HepG2 (cell line): ENCODE measurements around the gene FAM20A. TPM values are rescaled to one million over a fixed set of nuclear protein-coding genes. Genes with fewer than 3 reads are reported as not detected.

Experiments used
- EEA1 ChIP-seq: sonication (generic); formaldehyde crosslinking; IDR thresholded peaks from 2 replicates; pipeline ENCODE4 v1.5.1; 2020; ENCODE audit warnings: mild to moderate bottlenecking, missing genetic modification reagents, borderline replicate concordance
- NR2F1 ChIP-seq, 2 experiments: fragments of 450-650 bp in 1 of 2; formaldehyde crosslinking in 1 of 2; IDR thresholded peaks; 2 replicates each; pipeline versions ENCODE4 v1.5.0 to v1.6.1; 2016 to 2020; ENCODE audit warnings: mild to moderate bottlenecking in 1 of 2, missing compliant biosample characterization in 1 of 2, missing genetic modification reagents in 1 of 2, moderate library complexity in 1 of 2
- SNAI1 ChIP-seq: sonication (generic); formaldehyde crosslinking; IDR thresholded peaks from 2 replicates; pipeline ENCODE4 v1.5.0; 2020; ENCODE audit warnings: mild to moderate bottlenecking, missing genetic modification reagents, borderline replicate concordance
- ZNF12 ChIP-seq: sonication (generic); formaldehyde crosslinking; IDR thresholded peaks from 2 replicates; pipeline ENCODE4 v1.5.0; 2020; ENCODE audit warnings: missing genetic modification reagents
- ZNF263 ChIP-seq: sonication (generic); formaldehyde crosslinking; IDR thresholded peaks from 2 replicates; pipeline ENCODE4 v1.4.0; 2020; ENCODE audit warnings: missing genetic modification reagents
- ZNF496 ChIP-seq: sonication (generic); formaldehyde crosslinking; IDR thresholded peaks from 2 replicates; pipeline ENCODE4 v1.8.1; 2023; ENCODE audit warnings: mild to moderate bottlenecking, moderate library complexity, missing genetic modification reagents; ENCODE audit not compliant: insufficient replicate concordance
- ZNF562 ChIP-seq: sonication (generic); formaldehyde crosslinking; IDR thresholded peaks from 2 replicates; pipeline ENCODE4 v1.8.0; 2022; ENCODE audit warnings: missing genetic modification reagents, borderline replicate concordance
- ZNF660 ChIP-seq: sonication (generic); formaldehyde crosslinking; IDR thresholded peaks from 2 replicates; pipeline ENCODE4 v1.5.1; 2020; ENCODE audit warnings: mild to moderate bottlenecking, low read depth, missing genetic modification reagents, borderline replicate concordance
- polyA plus RNA-seq, 8 experiments: library from polyadenylated mRNA; depleted of rRNA in 3 of 8; stranded (reverse) in 7 of 8; unstranded in 1 of 8; fragments of >200 nt; fragmentation: Illumina TruSeq in 4 of 8; extraction: Trizol in 4 of 8; gene quantifications; 2 replicates each; pipeline versions ENCODE4 v1.2.1 to v1.2.3, GENCODE V29; 2011 to 2016; ENCODE audit warnings: low read depth in 4 of 8, missing spikeins in 1 of 8, mixed read lengths in 1 of 8; ENCODE audit not compliant: insufficient read depth in 1 of 8
- total RNA-seq, 5 experiments: library from RNA; depleted of rRNA; stranded (reverse); fragments of >200 nt; fragmentation: Illumina TruSeq; extraction: Trizol; gene quantifications; 2 replicates each; pipeline ENCODE4 v1.2.3, GENCODE V29; 2016; ENCODE audit warnings: low read depth in 1 of 5
- TF ChIP-seq, protein P1 (sequence below): sonication (generic); formaldehyde crosslinking; IDR thresholded peaks from 2 replicates; pipeline ENCODE4 v1.4.0; 2020; ENCODE audit warnings: missing genetic modification reagents, borderline replicate concordance
- TF ChIP-seq, protein P2 (sequence below): sonication (generic); formaldehyde crosslinking; IDR thresholded peaks from 2 replicates; pipeline ENCODE4 v1.4.0; 2020; ENCODE audit warnings: mild to moderate bottlenecking, missing genetic modification reagents, borderline replicate concordance
- TF ChIP-seq, protein P3 (sequence below): sonication (generic); formaldehyde crosslinking; IDR thresholded peaks from 2 replicates; pipeline ENCODE4 v1.8.1; 2023; ENCODE audit warnings: mild to moderate bottlenecking, missing genetic modification reagents
- TF ChIP-seq, protein P4 (sequence below): sonication (generic); formaldehyde crosslinking; IDR thresholded peaks from 2 replicates; pipeline ENCODE4 v1.5.0; 2020; ENCODE audit warnings: missing genetic modification reagents
- TF ChIP-seq, protein P5 (sequence below): sonication (generic); formaldehyde crosslinking; IDR thresholded peaks from 2 replicates; pipeline ENCODE4 v1.4.0; 2020; ENCODE audit warnings: missing genetic modification reagents, borderline replicate concordance

The FAM20A gene
- total and polyA plus RNA-seq, 2 of the 13 experiments (the other 11 are each of a cell fraction or from before 2014, with no cell fraction given), result 9.3 to 20.7 TPM

DNA sequence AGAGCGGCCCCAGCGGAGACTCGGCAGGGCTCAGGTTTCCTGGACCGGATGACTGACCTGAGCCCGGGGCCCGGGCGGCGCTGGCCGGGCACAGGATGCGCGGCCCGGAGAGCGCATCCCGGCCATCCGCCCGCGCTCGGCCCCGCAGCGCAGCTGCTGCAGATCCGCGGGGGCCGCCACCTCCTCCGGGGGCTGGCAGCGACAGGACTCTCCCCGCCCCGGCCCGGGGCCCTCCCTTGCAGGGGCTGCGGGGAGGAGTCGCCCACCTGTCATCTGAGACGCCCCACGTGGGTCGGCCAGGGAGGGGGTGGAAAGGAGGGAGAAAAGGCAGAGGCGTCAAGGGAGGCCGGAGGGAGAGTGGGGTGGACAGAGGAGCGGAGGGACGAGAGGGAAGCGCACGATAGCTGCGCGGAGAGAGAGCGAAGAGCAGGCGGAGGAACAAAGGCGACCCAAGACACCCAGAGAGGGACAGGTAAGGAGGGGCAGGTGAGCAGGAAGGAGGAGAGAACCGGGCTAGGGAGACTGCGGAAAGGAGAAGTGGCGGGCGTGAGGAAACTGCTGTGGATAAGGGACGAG lies 89.4 kb downstream of the FAM20A start (continued):
- TF ChIP-seq ZNF12 (CRISPR knock-in tag) (0 out of 2 replicates have a peak, but pooled peaks have one; percentile 4), NR2F1 (CRISPR knock-in tag; IDR thresholded peaks at IDR 0.05) (no peak), SNAI1 (CRISPR knock-in tag) (no peak), ZNF562 (CRISPR knock-in tag) (no peak; the same call in 1 of the 2 replicates), EEA1 (CRISPR knock-in tag) (peak; percentile 91; the same call in 1 of the 2 replicates), ZNF496 (CRISPR knock-in tag) (no peak), ZNF263 (CRISPR knock-in tag) (no peak; the same call in 1 of the 2 replicates), ZNF660 (CRISPR knock-in tag) (no peak)
- TF ChIP-seq, protein P1, sequence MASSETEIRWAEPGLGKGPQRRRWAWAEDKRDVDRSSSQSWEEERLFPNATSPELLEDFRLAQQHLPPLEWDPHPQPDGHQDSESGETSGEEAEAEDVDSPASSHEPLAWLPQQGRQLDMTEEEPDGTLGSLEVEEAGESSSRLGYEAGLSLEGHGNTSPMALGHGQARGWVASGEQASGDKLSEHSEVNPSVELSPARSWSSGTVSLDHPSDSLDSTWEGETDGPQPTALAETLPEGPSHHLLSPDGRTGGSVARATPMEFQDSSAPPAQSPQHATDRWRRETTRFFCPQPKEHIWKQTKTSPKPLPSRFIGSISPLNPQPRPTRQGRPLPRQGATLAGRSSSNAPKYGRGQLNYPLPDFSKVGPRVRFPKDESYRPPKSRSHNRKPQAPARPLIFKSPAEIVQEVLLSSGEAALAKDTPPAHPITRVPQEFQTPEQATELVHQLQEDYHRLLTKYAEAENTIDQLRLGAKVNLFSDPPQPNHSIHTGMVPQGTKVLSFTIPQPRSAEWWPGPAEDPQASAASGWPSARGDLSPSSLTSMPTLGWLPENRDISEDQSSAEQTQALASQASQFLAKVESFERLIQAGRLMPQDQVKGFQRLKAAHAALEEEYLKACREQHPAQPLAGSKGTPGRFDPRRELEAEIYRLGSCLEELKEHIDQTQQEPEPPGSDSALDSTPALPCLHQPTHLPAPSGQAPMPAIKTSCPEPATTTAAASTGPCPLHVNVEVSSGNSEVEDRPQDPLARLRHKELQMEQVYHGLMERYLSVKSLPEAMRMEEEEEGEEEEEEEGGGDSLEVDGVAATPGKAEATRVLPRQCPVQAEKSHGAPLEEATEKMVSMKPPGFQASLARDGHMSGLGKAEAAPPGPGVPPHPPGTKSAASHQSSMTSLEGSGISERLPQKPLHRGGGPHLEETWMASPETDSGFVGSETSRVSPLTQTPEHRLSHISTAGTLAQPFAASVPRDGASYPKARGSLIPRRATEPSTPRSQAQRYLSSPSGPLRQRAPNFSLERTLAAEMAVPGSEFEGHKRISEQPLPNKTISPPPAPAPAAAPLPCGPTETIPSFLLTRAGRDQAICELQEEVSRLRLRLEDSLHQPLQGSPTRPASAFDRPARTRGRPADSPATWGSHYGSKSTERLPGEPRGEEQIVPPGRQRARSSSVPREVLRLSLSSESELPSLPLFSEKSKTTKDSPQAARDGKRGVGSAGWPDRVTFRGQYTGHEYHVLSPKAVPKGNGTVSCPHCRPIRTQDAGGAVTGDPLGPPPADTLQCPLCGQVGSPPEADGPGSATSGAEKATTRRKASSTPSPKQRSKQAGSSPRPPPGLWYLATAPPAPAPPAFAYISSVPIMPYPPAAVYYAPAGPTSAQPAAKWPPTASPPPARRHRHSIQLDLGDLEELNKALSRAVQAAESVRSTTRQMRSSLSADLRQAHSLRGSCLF (CRISPR knock-in tag), result no peak
- TF ChIP-seq, protein P2, sequence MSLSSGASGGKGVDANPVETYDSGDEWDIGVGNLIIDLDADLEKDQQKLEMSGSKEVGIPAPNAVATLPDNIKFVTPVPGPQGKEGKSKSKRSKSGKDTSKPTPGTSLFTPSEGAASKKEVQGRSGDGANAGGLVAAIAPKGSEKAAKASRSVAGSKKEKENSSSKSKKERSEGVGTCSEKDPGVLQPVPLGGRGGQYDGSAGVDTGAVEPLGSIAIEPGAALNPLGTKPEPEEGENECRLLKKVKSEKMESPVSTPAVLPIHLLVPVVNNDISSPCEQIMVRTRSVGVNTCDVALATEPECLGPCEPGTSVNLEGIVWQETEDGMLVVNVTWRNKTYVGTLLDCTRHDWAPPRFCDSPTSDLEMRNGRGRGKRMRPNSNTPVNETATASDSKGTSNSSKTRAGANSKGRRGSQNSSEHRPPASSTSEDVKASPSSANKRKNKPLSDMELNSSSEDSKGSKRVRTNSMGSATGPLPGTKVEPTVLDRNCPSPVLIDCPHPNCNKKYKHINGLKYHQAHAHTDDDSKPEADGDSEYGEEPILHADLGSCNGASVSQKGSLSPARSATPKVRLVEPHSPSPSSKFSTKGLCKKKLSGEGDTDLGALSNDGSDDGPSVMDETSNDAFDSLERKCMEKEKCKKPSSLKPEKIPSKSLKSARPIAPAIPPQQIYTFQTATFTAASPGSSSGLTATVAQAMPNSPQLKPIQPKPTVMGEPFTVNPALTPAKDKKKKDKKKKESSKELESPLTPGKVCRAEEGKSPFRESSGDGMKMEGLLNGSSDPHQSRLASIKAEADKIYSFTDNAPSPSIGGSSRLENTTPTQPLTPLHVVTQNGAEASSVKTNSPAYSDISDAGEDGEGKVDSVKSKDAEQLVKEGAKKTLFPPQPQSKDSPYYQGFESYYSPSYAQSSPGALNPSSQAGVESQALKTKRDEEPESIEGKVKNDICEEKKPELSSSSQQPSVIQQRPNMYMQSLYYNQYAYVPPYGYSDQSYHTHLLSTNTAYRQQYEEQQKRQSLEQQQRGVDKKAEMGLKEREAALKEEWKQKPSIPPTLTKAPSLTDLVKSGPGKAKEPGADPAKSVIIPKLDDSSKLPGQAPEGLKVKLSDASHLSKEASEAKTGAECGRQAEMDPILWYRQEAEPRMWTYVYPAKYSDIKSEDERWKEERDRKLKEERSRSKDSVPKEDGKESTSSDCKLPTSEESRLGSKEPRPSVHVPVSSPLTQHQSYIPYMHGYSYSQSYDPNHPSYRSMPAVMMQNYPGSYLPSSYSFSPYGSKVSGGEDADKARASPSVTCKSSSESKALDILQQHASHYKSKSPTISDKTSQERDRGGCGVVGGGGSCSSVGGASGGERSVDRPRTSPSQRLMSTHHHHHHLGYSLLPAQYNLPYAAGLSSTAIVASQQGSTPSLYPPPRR (CRISPR knock-in tag), result peak; percentile 29; the same call in 1 of the 2 replicates
- TF ChIP-seq, protein P3, sequence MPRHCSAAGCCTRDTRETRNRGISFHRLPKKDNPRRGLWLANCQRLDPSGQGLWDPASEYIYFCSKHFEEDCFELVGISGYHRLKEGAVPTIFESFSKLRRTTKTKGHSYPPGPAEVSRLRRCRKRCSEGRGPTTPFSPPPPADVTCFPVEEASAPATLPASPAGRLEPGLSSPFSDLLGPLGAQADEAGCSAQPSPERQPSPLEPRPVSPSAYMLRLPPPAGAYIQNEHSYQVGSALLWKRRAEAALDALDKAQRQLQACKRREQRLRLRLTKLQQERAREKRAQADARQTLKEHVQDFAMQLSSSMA, result peak; percentile 8; the same call in 1 of the 2 replicates
- TF ChIP-seq, protein P4, sequence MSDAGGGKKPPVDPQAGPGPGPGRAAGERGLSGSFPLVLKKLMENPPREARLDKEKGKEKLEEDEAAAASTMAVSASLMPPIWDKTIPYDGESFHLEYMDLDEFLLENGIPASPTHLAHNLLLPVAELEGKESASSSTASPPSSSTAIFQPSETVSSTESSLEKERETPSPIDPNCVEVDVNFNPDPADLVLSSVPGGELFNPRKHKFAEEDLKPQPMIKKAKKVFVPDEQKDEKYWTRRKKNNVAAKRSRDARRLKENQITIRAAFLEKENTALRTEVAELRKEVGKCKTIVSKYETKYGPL (CRISPR knock-in tag), result no peak
- TF ChIP-seq, protein P5, sequence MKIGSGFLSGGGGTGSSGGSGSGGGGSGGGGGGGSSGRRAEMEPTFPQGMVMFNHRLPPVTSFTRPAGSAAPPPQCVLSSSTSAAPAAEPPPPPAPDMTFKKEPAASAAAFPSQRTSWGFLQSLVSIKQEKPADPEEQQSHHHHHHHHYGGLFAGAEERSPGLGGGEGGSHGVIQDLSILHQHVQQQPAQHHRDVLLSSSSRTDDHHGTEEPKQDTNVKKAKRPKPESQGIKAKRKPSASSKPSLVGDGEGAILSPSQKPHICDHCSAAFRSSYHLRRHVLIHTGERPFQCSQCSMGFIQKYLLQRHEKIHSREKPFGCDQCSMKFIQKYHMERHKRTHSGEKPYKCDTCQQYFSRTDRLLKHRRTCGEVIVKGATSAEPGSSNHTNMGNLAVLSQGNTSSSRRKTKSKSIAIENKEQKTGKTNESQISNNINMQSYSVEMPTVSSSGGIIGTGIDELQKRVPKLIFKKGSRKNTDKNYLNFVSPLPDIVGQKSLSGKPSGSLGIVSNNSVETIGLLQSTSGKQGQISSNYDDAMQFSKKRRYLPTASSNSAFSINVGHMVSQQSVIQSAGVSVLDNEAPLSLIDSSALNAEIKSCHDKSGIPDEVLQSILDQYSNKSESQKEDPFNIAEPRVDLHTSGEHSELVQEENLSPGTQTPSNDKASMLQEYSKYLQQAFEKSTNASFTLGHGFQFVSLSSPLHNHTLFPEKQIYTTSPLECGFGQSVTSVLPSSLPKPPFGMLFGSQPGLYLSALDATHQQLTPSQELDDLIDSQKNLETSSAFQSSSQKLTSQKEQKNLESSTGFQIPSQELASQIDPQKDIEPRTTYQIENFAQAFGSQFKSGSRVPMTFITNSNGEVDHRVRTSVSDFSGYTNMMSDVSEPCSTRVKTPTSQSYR (CRISPR knock-in tag), result peak; percentile 59; the same call in 1 of the 2 replicates
